Measurements from ENCODE around the gene DYNC2I2.

Gene DYNC2I2

GRCh38 chr9:128631636-128632035, 25.0 kb downstream of the DYNC2I2 start:
- TF ChIP-seq, protein P1, sequence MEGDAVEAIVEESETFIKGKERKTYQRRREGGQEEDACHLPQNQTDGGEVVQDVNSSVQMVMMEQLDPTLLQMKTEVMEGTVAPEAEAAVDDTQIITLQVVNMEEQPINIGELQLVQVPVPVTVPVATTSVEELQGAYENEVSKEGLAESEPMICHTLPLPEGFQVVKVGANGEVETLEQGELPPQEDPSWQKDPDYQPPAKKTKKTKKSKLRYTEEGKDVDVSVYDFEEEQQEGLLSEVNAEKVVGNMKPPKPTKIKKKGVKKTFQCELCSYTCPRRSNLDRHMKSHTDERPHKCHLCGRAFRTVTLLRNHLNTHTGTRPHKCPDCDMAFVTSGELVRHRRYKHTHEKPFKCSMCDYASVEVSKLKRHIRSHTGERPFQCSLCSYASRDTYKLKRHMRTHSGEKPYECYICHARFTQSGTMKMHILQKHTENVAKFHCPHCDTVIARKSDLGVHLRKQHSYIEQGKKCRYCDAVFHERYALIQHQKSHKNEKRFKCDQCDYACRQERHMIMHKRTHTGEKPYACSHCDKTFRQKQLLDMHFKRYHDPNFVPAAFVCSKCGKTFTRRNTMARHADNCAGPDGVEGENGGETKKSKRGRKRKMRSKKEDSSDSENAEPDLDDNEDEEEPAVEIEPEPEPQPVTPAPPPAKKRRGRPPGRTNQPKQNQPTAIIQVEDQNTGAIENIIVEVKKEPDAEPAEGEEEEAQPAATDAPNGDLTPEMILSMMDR (IDR thresholded peaks at IDR 0.05; ENCODE audit: poor library complexity, severe bottlenecking), result no peak
- H3K4me3 ChIP-seq (ENCODE audit: severe bottlenecking), result no peak overlapping the region
- no peaks in the 10 kb centered on the region for H3K27me3 ChIP-seq (ENCODE audit: insufficient read depth, poor library complexity, severe bottlenecking)
- no peak overlapping the region for H3K27ac ChIP-seq (ENCODE audit: poor library complexity, severe bottlenecking)
- DNase-seq (ENCODE audit: low spot score) (no peak), ATAC-seq (ENCODE audit: low read depth) (no peak)
- H3K4me1 ChIP-seq (ENCODE audit: insufficient read depth, poor library complexity, severe bottlenecking), result peaks cover 16% of the 10 kb centered on the region
- no peaks in the 10 kb centered on the region for H3K9me3 ChIP-seq (ENCODE audit: severe bottlenecking)
- H3K36me3 ChIP-seq (ENCODE audit: low read depth), result peaks cover 78% of the 10 kb centered on the region

- peaks cover 94% of the 10 kb centered on the region for H3K36me3 ChIP-seq (ENCODE audit: low read depth)
- TF ChIP-seq, protein P1 (IDR thresholded peaks at IDR 0.05; ENCODE audit: poor library complexity, severe bottlenecking), result no peak
- H3K9me3 ChIP-seq (ENCODE audit: severe bottlenecking), result no peaks in the 10 kb centered on the region
- ATAC-seq (ENCODE audit: low read depth) (no peak), DNase-seq (ENCODE audit: low spot score) (no peak)
- no peak overlapping the region for H3K4me3 ChIP-seq (ENCODE audit: severe bottlenecking)
- H3K27me3 ChIP-seq (ENCODE audit: insufficient read depth, poor library complexity, severe bottlenecking), result no peaks in the 10 kb centered on the region
- no peak overlapping the region for H3K27ac ChIP-seq (ENCODE audit: poor library complexity, severe bottlenecking)
- peaks cover 3% of the 10 kb centered on the region for H3K4me1 ChIP-seq (ENCODE audit: insufficient read depth, poor library complexity, severe bottlenecking)
These were observed 26.6 kb downstream of the DYNC2I2 start for GRCh38 chr9:128629852-128630545.

GRCh38 chr9:128629136-128629535, 27.5 kb downstream of the DYNC2I2 start:
- no peaks in the 10 kb centered on the region for H3K9me3 ChIP-seq (ENCODE audit: severe bottlenecking)
- no peak overlapping the region for H3K4me3 ChIP-seq (ENCODE audit: severe bottlenecking)
- ATAC-seq (ENCODE audit: low read depth) (no peak), DNase-seq (ENCODE audit: low spot score) (no peak)
- peaks cover 98% of the 10 kb centered on the region for H3K36me3 ChIP-seq (ENCODE audit: low read depth)
- no peak overlapping the region for H3K27ac ChIP-seq (ENCODE audit: poor library complexity, severe bottlenecking)
- TF ChIP-seq, protein P1 (IDR thresholded peaks at IDR 0.05; ENCODE audit: poor library complexity, severe bottlenecking), result no peak
- no peaks in the 10 kb centered on the region for H3K27me3 ChIP-seq (ENCODE audit: insufficient read depth, poor library complexity, severe bottlenecking)
- no peaks in the 10 kb centered on the region for H3K4me1 ChIP-seq (ENCODE audit: insufficient read depth, poor library complexity, severe bottlenecking)

GRCh38 chr9:128628471-128629048, 28.1 kb downstream of the DYNC2I2 start:
- no peak overlapping the region for H3K4me3 ChIP-seq (ENCODE audit: severe bottlenecking)

More at GRCh38 chr9:128628471-128629048, 28.1 kb downstream of the DYNC2I2 start:
- Histone ChIP-seq H3K36me3 (ENCODE audit: low read depth) (peaks cover 98% of the 10 kb centered on the region), H3K27ac (ENCODE audit: poor library complexity, severe bottlenecking) (no peak overlapping the region), H3K9me3 (ENCODE audit: severe bottlenecking) (no peaks in the 10 kb centered on the region), H3K4me1 (ENCODE audit: insufficient read depth, poor library complexity, severe bottlenecking) (no peaks in the 10 kb centered on the region), H3K27me3 (ENCODE audit: insufficient read depth, poor library complexity, severe bottlenecking) (no peaks in the 10 kb centered on the region)
- DNase-seq (ENCODE audit: low spot score) (no peak), ATAC-seq (ENCODE audit: low read depth) (peak; percentile 24)
- TF ChIP-seq, protein P1 (IDR thresholded peaks at IDR 0.05; ENCODE audit: poor library complexity, severe bottlenecking), result no peak
